Measurements from ENCODE around the gene ELK4.

- TF ChIP-seq MAX (IDR thresholded peaks at IDR 0.05) (no peak), EGR1 (IDR thresholded peaks at IDR 0.05) (no peak), TCF12 (IDR thresholded peaks at IDR 0.05; ENCODE audit: low read depth) (no peak), ZBTB7A (IDR thresholded peaks at IDR 0.05; ENCODE audit: low read depth) (no peak), YY1 (IDR thresholded peaks at IDR 0.05; ENCODE audit: low read depth) (no peak), NFIC (IDR thresholded peaks at IDR 0.05) (no peak), CEBPB (IDR thresholded peaks at IDR 0.05) (no peak), EP300 (IDR thresholded peaks at IDR 0.05; ENCODE audit: borderline replicate concordance) (no peak), CREB1 (IDR thresholded peaks at IDR 0.05; ENCODE audit: low read depth) (no peak), USF1 (IDR thresholded peaks at IDR 0.05) (no peak), TEAD4 (IDR thresholded peaks at IDR 0.05) (no peak), RAD21 (IDR thresholded peaks at IDR 0.05; ENCODE audit: low read depth) (no peak)
- TF ChIP-seq, protein P1, sequence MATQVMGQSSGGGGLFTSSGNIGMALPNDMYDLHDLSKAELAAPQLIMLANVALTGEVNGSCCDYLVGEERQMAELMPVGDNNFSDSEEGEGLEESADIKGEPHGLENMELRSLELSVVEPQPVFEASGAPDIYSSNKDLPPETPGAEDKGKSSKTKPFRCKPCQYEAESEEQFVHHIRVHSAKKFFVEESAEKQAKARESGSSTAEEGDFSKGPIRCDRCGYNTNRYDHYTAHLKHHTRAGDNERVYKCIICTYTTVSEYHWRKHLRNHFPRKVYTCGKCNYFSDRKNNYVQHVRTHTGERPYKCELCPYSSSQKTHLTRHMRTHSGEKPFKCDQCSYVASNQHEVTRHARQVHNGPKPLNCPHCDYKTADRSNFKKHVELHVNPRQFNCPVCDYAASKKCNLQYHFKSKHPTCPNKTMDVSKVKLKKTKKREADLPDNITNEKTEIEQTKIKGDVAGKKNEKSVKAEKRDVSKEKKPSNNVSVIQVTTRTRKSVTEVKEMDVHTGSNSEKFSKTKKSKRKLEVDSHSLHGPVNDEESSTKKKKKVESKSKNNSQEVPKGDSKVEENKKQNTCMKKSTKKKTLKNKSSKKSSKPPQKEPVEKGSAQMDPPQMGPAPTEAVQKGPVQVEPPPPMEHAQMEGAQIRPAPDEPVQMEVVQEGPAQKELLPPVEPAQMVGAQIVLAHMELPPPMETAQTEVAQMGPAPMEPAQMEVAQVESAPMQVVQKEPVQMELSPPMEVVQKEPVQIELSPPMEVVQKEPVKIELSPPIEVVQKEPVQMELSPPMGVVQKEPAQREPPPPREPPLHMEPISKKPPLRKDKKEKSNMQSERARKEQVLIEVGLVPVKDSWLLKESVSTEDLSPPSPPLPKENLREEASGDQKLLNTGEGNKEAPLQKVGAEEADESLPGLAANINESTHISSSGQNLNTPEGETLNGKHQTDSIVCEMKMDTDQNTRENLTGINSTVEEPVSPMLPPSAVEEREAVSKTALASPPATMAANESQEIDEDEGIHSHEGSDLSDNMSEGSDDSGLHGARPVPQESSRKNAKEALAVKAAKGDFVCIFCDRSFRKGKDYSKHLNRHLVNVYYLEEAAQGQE (IDR thresholded peaks at IDR 0.05; ENCODE audit: low read depth) = no peak
Measured at GRCh38 chr1:205561501-205562203, 70.2 kb downstream of the ELK4 start.

Data from Ishikawa (cell line).